Fibroblast of villous mesenchyme (primary cell): ENCODE measurements around the gene C15orf61. TPM values are rescaled to one million over a fixed set of nuclear protein-coding genes. Genes with fewer than 3 reads are reported as not detected.
A peak's percentile ranks its signal among the peaks of the same experiment; 100 is the strongest.

Experiments used
- DNase-seq: peaks from one replicate; pipeline ENCODE4 v3.0.0-alpha.2; 2010; ENCODE audit warnings: low read depth
- H3K4me3 ChIP-seq: 2 replicates; pipeline ENCODE4 v1.5.1; 2011; ENCODE audit warnings: low read depth, mild to moderate bottlenecking, low read length
- total RNA-seq: library from RNA; depleted of rRNA; stranded (reverse); fragments of >200 nt; gene quantifications from 2 replicates; pipeline ENCODE4 v1.2.3, GENCODE V29; 2012
- TF ChIP-seq, protein P1 (sequence below): IDR thresholded peaks from 2 replicates; pipeline ENCODE4 v1.5.1; 2012; ENCODE audit warnings: low read depth, mild to moderate bottlenecking, low read length; ENCODE audit not compliant: insufficient read depth

C15orf61 gene
- total RNA-seq, 1 donor, result 2.6 TPM

DNA sequence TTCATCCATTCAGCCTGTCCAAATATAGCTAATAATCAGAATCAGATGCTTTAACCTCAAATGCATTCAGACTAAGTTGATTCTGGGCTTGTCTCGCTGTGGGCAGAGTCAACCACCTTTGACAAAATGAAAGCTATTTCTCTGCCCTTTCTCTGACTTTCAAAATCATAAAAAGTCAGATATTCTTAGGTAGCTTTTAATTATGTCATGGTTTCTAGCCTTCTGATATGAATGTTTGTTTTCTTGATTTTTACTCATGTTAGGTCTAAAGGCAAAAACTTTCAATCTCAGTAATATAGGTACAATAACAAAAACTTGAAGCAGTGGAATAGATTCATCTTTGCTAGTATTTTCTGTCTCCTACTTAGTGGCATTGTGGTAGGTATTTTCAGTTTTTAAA lies 25.3 kb upstream of the C15orf61 start:
- DNase-seq, result no peak
- H3K4me3 ChIP-seq, result no peak overlapping the region
- TF ChIP-seq, protein P1, sequence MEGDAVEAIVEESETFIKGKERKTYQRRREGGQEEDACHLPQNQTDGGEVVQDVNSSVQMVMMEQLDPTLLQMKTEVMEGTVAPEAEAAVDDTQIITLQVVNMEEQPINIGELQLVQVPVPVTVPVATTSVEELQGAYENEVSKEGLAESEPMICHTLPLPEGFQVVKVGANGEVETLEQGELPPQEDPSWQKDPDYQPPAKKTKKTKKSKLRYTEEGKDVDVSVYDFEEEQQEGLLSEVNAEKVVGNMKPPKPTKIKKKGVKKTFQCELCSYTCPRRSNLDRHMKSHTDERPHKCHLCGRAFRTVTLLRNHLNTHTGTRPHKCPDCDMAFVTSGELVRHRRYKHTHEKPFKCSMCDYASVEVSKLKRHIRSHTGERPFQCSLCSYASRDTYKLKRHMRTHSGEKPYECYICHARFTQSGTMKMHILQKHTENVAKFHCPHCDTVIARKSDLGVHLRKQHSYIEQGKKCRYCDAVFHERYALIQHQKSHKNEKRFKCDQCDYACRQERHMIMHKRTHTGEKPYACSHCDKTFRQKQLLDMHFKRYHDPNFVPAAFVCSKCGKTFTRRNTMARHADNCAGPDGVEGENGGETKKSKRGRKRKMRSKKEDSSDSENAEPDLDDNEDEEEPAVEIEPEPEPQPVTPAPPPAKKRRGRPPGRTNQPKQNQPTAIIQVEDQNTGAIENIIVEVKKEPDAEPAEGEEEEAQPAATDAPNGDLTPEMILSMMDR, result no peak

- H3K4me3 ChIP-seq, result no peak overlapping the region
- peak; percentile 45 for DNase-seq
- TF ChIP-seq, protein P1, result peak; percentile 47
Observed at GRCh38 chr15:67501177-67501835, 19.6 kb upstream of the C15orf61 start.

DNA sequence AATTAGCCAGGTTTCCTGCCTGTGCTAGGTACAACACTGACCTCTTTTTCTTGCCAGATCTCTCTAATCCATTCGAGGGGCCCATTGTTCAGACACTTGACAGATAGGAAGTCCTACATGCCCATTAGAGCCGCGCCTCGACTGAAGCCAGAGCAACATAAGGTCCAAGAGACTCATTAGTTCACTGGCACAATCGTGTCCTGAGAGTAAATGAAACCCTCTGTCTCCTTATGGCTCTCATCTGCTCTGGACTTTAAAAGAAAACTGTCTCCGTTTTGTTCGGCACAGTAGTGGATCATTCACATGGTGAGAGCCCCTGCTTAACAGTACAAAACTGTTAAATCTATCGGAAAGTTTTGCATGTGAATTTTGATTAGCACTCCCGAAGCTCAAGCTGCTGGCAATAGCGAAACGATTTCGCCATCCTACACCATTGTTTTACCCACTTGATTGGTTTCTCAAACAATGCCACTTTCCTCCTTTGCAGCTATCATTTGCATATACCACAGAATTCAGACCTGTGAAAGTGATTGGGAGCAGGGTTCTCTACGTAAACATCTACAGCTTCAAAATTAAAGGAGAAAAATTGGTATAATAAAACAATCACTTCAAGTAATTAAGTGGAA lies 19.0 kb upstream of the C15orf61 start:
- no peak overlapping the region for H3K4me3 ChIP-seq
- no peak for DNase-seq
- TF ChIP-seq, protein P1, result no peak

DNA sequence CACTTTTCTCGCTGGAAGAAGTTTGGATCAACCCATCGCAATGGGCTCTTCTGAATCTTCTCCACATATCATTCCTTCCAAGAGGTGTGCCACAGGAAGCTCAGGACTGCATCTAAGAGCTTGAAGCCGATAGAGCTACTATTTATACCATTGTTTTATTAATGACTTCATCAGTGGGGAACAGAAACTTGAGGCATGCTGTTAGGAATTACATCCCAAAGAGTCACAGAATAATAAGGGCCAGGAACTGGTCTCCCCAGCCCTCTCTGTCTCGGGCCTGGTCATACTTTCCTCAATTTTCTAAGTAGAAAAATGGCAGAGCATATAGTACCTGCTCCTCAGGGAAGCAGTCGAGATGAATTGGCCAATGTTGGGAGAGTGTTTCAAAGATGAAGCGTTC lies 16.9 kb upstream of the C15orf61 start:
- DNase-seq, result no peak
- TF ChIP-seq, protein P1, result no peak
- H3K4me3 ChIP-seq, result no peak overlapping the region

- H3K4me3 ChIP-seq, result no peak overlapping the region
- TF ChIP-seq, protein P1, result no peak
- DNase-seq, result peak; percentile 65
Observed at GRCh38 chr15:67504796-67505195, 16.1 kb upstream of the C15orf61 start.

DNA sequence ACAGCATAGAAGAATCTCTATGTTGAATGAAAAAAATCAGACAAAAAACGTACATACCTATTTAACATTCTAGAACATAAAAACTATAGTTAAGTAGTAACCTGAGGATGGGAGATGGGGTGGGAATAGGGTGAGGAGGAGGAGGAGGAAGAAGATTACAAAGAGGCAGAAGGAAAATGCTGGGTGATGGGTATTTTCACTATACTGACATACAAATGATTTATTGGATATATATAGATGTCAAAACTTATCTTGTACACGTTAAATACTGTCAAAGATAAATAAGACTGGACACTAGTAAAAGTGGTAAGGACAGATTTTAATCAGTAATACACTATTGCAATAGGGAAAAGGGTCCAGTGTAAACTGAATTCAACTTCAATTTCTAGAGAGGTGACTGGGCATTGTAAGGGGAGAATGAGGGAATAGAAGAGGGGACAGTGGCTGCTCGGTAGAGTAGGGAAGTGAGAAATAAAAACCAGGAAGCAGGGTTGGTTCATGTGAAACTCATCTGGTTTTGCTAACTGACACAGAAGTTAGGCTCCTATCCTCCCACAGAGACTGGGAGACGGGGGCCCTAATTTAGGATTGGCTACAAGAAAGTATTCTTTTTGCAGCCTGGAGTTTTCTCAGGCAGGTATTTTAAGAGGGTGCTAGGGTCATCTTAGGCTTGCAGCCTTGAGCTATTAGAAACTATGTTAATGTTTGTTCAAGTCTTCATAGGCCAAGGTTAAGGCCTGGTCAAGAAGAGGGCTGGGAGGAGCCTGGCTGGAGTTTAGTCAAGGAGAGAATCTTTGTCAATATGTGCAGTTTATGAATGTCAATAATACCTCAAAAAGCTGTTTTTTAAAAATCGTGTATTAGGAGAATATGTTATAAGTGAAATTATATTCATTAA lies 15.0 kb upstream of the C15orf61 start:
- no peak overlapping the region for H3K4me3 ChIP-seq
- TF ChIP-seq, protein P1, result no peak
- DNase-seq, result no peak
